IPS-NIHi11 (cell line): ENCODE results near the gene CPT1C.
A peak's percentile ranks its signal among the peaks of the same experiment; 100 is the strongest.

ENCODE experiments used
- DNase-seq: peaks from one replicate; pipeline ENCODE4 v3.0.0; 2012; ENCODE audit warnings: mixed read lengths, low spot score

The CPT1C gene

GRCh38 chr19:49660338-49660961 lies 30.5 kb upstream of the CPT1C start:
- peak; percentile 2 for DNase-seq

- DNase-seq, result peak; percentile 7
These were observed 28.9 kb upstream of the CPT1C start for GRCh38 chr19:49662011-49662410.

GRCh38 chr19:49663224-49663623 lies 27.7 kb upstream of the CPT1C start:
- DNase-seq, result peak; percentile 9

- peak; percentile 92 for DNase-seq
These were observed 26.5 kb upstream of the CPT1C start for GRCh38 chr19:49664171-49665035.

- no peak for DNase-seq
These were observed 25.9 kb upstream of the CPT1C start for GRCh38 chr19:49665036-49665350.

- DNase-seq, result peak; percentile 93
These were observed 25.4 kb upstream of the CPT1C start, which contains the start of the genes BCL2L12 and IRF3 for GRCh38 chr19:49665351-49666119. TSS of gene BCL2L12 (plus strand) at chr19:49665933. CDS start at chr19:49666693, 760 bp downstream. TSS of gene IRF3 (minus strand) at chr19:49665857. CDS start at chr19:49664838, 1,019 bp downstream.

- no peak for DNase-seq
These were observed 24.8 kb upstream of the CPT1C start for GRCh38 chr19:49666120-49666444.

GRCh38 chr19:49667473-49667872 lies 23.4 kb upstream of the CPT1C start:
- DNase-seq, result no peak

- no peak for DNase-seq
These were observed 21.4 kb upstream of the CPT1C start for GRCh38 chr19:49669516-49669915.

GRCh38 chr19:49672131-49672919 lies 18.6 kb upstream of the CPT1C start:
- peak; percentile 88 for DNase-seq

- DNase-seq, result peak; percentile 56
These were observed 14.7 kb upstream of the CPT1C start for GRCh38 chr19:49676136-49676783.

GRCh38 chr19:49676784-49677230 lies 14.1 kb upstream of the CPT1C start:
- peak; percentile 87 for DNase-seq

GRCh38 chr19:49677231-49677900 lies 13.6 kb upstream of the CPT1C start, which contains the start of gene PRMT1:
TSS of gene PRMT1 (plus strand) at chr19:49677271. CDS start at chr19:49677281, 10 bp downstream.
- DNase-seq, result peak; percentile 47

GRCh38 chr19:49677901-49678674 lies 12.8 kb upstream of the CPT1C start:
- DNase-seq, result peak; percentile 52

- no peak for DNase-seq
These were observed 11.7 kb upstream of the CPT1C start for GRCh38 chr19:49678985-49679770.

- no peak for DNase-seq
These were observed 11.0 kb upstream of the CPT1C start for GRCh38 chr19:49679771-49680413.

- DNase-seq, result peak; percentile 90
These were observed 10.2 kb upstream of the CPT1C start for GRCh38 chr19:49680421-49681351.
